Mononuclear cell (primary cell): ENCODE results near the gene C14orf93. TPM values are rescaled to one million over a fixed set of nuclear protein-coding genes. Genes with fewer than 3 reads are reported as not detected.
"Not testable (repeated sequence)": the region's sequence is repeated elsewhere in the genome, so short reads cannot be mapped to it uniquely, and the experiment has no call there.

Source experiments
- H3K27me3 ChIP-seq: 2 replicates; pipeline ENCODE4 v1.6.0; 2011; ENCODE audit warnings: low read length, control low read depth; ENCODE audit not compliant: insufficient read depth
- H3K4me1 ChIP-seq: 2 replicates; pipeline ENCODE4 v1.5.1; 2011; ENCODE audit warnings: mild to moderate bottlenecking, low read length, control low read depth; ENCODE audit not compliant: insufficient read depth
- H3K4me3 ChIP-seq: 2 replicates; pipeline ENCODE4 v1.5.1; 2011; ENCODE audit warnings: mild to moderate bottlenecking, low read length, moderate library complexity
- H3K9me3 ChIP-seq: 2 replicates; pipeline ENCODE4 v1.5.1; 2011; ENCODE audit warnings: low read depth, mild to moderate bottlenecking, control low read depth, low read length
- total RNA-seq: library from RNA; depleted of rRNA; stranded (reverse); fragments of >200 nt; gene quantifications from one replicate; pipeline ENCODE4 v1.2.3, GENCODE V29; 2012

The C14orf93 gene
- total RNA-seq, 1 donor = 6.9 TPM

- H3K4me3 ChIP-seq = no peak overlapping the region
- no peaks in the 10 kb centered on the region for H3K27me3 ChIP-seq
- no peaks in the 10 kb centered on the region for H3K9me3 ChIP-seq
- H3K4me1 ChIP-seq = peaks cover 7% of the 10 kb centered on the region
Measured at GRCh38 chr14:22962061-22962676, 47.8 kb downstream of the C14orf93 start.

GRCh38 chr14:22955702-22956569, 54.0 kb downstream of the C14orf93 start:
- Histone ChIP-seq H3K27me3 (no peaks in the 10 kb centered on the region), H3K4me3 (peak overlapping the region; percentile 87), H3K4me1 (peaks cover 41% of the 10 kb centered on the region), H3K9me3 (no peaks in the 10 kb centered on the region)

- H3K4me3 ChIP-seq = no peak overlapping the region
- H3K27me3 ChIP-seq = no peaks in the 10 kb centered on the region
- H3K9me3 ChIP-seq = no peaks in the 10 kb centered on the region
- peaks cover 38% of the 10 kb centered on the region for H3K4me1 ChIP-seq
Measured at GRCh38 chr14:22952418-22952817, 57.5 kb downstream of the C14orf93 start.

- not testable (repeated sequence) for H3K9me3 ChIP-seq, H3K27me3 ChIP-seq, H3K4me3 ChIP-seq
- H3K4me1 ChIP-seq = peaks cover 35% of the 10 kb centered on the region
Measured at GRCh38 chr14:22951795-22952194, 58.1 kb downstream of the C14orf93 start.

GRCh38 chr14:22945642-22946041, 64.3 kb downstream of the C14orf93 start:
- no peak overlapping the region for H3K4me3 ChIP-seq
- H3K4me1 ChIP-seq = no peaks in the 10 kb centered on the region
- no peaks in the 10 kb centered on the region for H3K9me3 ChIP-seq
- H3K27me3 ChIP-seq = no peaks in the 10 kb centered on the region

- no peaks in the 10 kb centered on the region for H3K9me3 ChIP-seq
- H3K4me1 ChIP-seq = no peaks in the 10 kb centered on the region
- no peak overlapping the region for H3K4me3 ChIP-seq
- H3K27me3 ChIP-seq = no peaks in the 10 kb centered on the region
Measured at GRCh38 chr14:22939684-22940083, 70.3 kb downstream of the C14orf93 start.

Other genes with a start within 250 kb of the C14orf93 start
- gene OXA1L, start 243.5 kb downstream of the C14orf93 start, total RNA-seq = 128 TPM
- 74.8 TPM for gene SLC7A7, start 194.7 kb downstream of the C14orf93 start, total RNA-seq
- 8.7 TPM for gene MRPL52, start 180.3 kb downstream of the C14orf93 start, total RNA-seq
- 2.9 TPM for gene MMP14, start 173.6 kb downstream of the C14orf93 start, total RNA-seq
- gene LRP10, start 138.4 kb downstream of the C14orf93 start, total RNA-seq = 46.7 TPM
- 2.1 TPM for gene REM2, start 126.9 kb downstream of the C14orf93 start, total RNA-seq
- 122 TPM for gene RBM23, start 91.0 kb downstream of the C14orf93 start, total RNA-seq
- 8.2 TPM for gene PRMT5, start 80.8 kb downstream of the C14orf93 start, total RNA-seq
- 41.2 TPM for gene HAUS4, start 53.1 kb downstream of the C14orf93 start, total RNA-seq
- 0.21 TPM for gene AJUBA, start 27.6 kb downstream of the C14orf93 start, total RNA-seq
- 13.2 TPM for gene PSMB5, start 24.8 kb upstream of the C14orf93 start, total RNA-seq
- gene PSMB11, start 32.1 kb upstream of the C14orf93 start, total RNA-seq = not detected
- gene CDH24, start 47.4 kb upstream of the C14orf93 start, total RNA-seq = 0.63 TPM
- 123 TPM for gene ACIN1, start 85.0 kb upstream of the C14orf93 start, total RNA-seq
- gene C14orf119, start 85.4 kb upstream of the C14orf93 start, total RNA-seq = 5.2 TPM
- gene CIROP, start 94.8 kb upstream of the C14orf93 start, total RNA-seq = not detected
- gene CEBPE, start 109.1 kb upstream of the C14orf93 start, total RNA-seq = 0.21 TPM
- 0.21 TPM for gene SLC7A8, start 173.5 kb upstream of the C14orf93 start, total RNA-seq
- gene RNF212B, start 227.8 kb upstream of the C14orf93 start, total RNA-seq = 0.10 TPM